ENCODE results near the gene ADA. TPM values are rescaled to one million over a fixed set of nuclear protein-coding genes. Genes with fewer than 3 reads are reported as not detected.
"Not testable (repeated sequence)": the region's sequence is repeated elsewhere in the genome, so short reads cannot be mapped to it uniquely, and the experiment has no call there.

The ADA gene
- total RNA-seq, 1 experiment from 2014 or later: 5.1 TPM

GRCh38 chr20:44678990-44679611, 27.6 kb upstream of the ADA start:
- no peak overlapping the region for H3K27ac Mint-ChIP-seq (ENCODE audit: low read depth, unreplicated experiment)
- POLR2A ChIA-PET: no interaction called here

GRCh38 chr20:44678242-44678641, 26.7 kb upstream of the ADA start:
- CTCF ChIA-PET: interaction anchor here (0.7 to 1.3 kb wide), 4 partner anchors 55 to 205 kb away, joined by 3 to 8 read pairs (median 6); no protein-coding TSS in a partner anchor
- no peaks in the 10 kb centered on the region for H3K27me3 Mint-ChIP-seq (ENCODE audit: insufficient read depth, unreplicated experiment)
- H3K4me3 Mint-ChIP-seq (ENCODE audit: unreplicated experiment): no peak overlapping the region
- no peaks in the 10 kb centered on the region for H3K9me3 Mint-ChIP-seq (ENCODE audit: unreplicated experiment)
- peak overlapping the region; percentile 43 for H3K27ac Mint-ChIP-seq (ENCODE audit: low read depth, unreplicated experiment)
- peaks cover 4% of the 10 kb centered on the region for H3K4me1 Mint-ChIP-seq (ENCODE audit: insufficient read depth, unreplicated experiment)
- H3K36me3 Mint-ChIP-seq (ENCODE audit: insufficient read depth, unreplicated experiment): no peaks in the 10 kb centered on the region
- TF ChIP-seq CTCF (IDR thresholded peaks at IDR 0.05; ENCODE audit: unreplicated experiment): no peak
- no TSS peak for BruUV-seq (replicated peaks)
- DNase-seq (ENCODE audit: unreplicated experiment): no peak
- intact Hi-C loops (cut with micrococcal nuclease): no loop called here
- POLR2A ChIA-PET: interaction anchor here (0.7 kb wide), 1 partner anchor 71 kb away, joined by 3 read pairs; no protein-coding TSS in a partner anchor

More at GRCh38 chr20:44678990-44679611, 27.6 kb upstream of the ADA start:
- H3K4me1 Mint-ChIP-seq (ENCODE audit: insufficient read depth, unreplicated experiment): peaks cover 7% of the 10 kb centered on the region
- H3K9me3 Mint-ChIP-seq (ENCODE audit: unreplicated experiment): no peaks in the 10 kb centered on the region
- no peak overlapping the region for H3K4me3 Mint-ChIP-seq (ENCODE audit: unreplicated experiment)
- intact Hi-C loops (cut with micrococcal nuclease): no loop called here
- no peaks in the 10 kb centered on the region for H3K27me3 Mint-ChIP-seq (ENCODE audit: insufficient read depth, unreplicated experiment)
- no TSS peak for BruUV-seq (replicated peaks)
- TF ChIP-seq CTCF (IDR thresholded peaks at IDR 0.05; ENCODE audit: unreplicated experiment): no peak
- CTCF ChIA-PET: interaction anchor here (0.6 to 1.3 kb wide), 5 partner anchors 41 to 465 kb away, joined by 3 to 8 read pairs (median 3); no protein-coding TSS in a partner anchor
- no peak for DNase-seq (ENCODE audit: unreplicated experiment)
- H3K36me3 Mint-ChIP-seq (ENCODE audit: insufficient read depth, unreplicated experiment): no peaks in the 10 kb centered on the region

GRCh38 chr20:44672318-44672902, 20.9 kb upstream of the ADA start:
- POLR2A ChIA-PET; H3K4me3 Mint-ChIP-seq (ENCODE audit: unreplicated experiment); H3K9me3 Mint-ChIP-seq (ENCODE audit: unreplicated experiment); DNase-seq (ENCODE audit: unreplicated experiment); H3K27ac Mint-ChIP-seq (ENCODE audit: low read depth, unreplicated experiment); H3K36me3 Mint-ChIP-seq (ENCODE audit: insufficient read depth, unreplicated experiment); BruUV-seq (replicated peaks); H3K27me3 Mint-ChIP-seq (ENCODE audit: insufficient read depth, unreplicated experiment); intact Hi-C loops (cut with micrococcal nuclease): not testable (repeated sequence)
- peaks cover 11% of the 10 kb centered on the region for H3K4me1 Mint-ChIP-seq (ENCODE audit: insufficient read depth, unreplicated experiment)
- CTCF ChIA-PET: interaction anchor here (0.7 to 3.5 kb wide), 4 partner anchors 11 to 178 kb away, joined by 3 to 18 read pairs (median 3); no protein-coding TSS in a partner anchor

GRCh38 chr20:44671541-44671940, 20.0 kb upstream of the ADA start:
- CTCF ChIA-PET: interaction anchor here (0.5 to 3.5 kb wide), 4 partner anchors 12 to 169 kb away, joined by 3 to 18 read pairs (median 3); no protein-coding TSS in a partner anchor
- intact Hi-C loops (cut with micrococcal nuclease); POLR2A ChIA-PET; H3K27ac Mint-ChIP-seq (ENCODE audit: low read depth, unreplicated experiment); H3K9me3 Mint-ChIP-seq (ENCODE audit: unreplicated experiment); H3K4me3 Mint-ChIP-seq (ENCODE audit: unreplicated experiment); BruUV-seq (replicated peaks); H3K27me3 Mint-ChIP-seq (ENCODE audit: insufficient read depth, unreplicated experiment); H3K36me3 Mint-ChIP-seq (ENCODE audit: insufficient read depth, unreplicated experiment); DNase-seq (ENCODE audit: unreplicated experiment): not testable (repeated sequence)
- H3K4me1 Mint-ChIP-seq (ENCODE audit: insufficient read depth, unreplicated experiment): peaks cover 11% of the 10 kb centered on the region

- H3K9me3 Mint-ChIP-seq (ENCODE audit: unreplicated experiment); H3K36me3 Mint-ChIP-seq (ENCODE audit: insufficient read depth, unreplicated experiment); POLR2A ChIA-PET; H3K4me3 Mint-ChIP-seq (ENCODE audit: unreplicated experiment); BruUV-seq (replicated peaks); H3K27me3 Mint-ChIP-seq (ENCODE audit: insufficient read depth, unreplicated experiment); CTCF ChIA-PET; H3K27ac Mint-ChIP-seq (ENCODE audit: low read depth, unreplicated experiment); DNase-seq (ENCODE audit: unreplicated experiment); intact Hi-C loops (cut with micrococcal nuclease): not testable (repeated sequence)
- H3K4me1 Mint-ChIP-seq (ENCODE audit: insufficient read depth, unreplicated experiment): peaks cover 11% of the 10 kb centered on the region
These were observed 19.4 kb upstream of the ADA start for GRCh38 chr20:44670851-44671250.

All from MCF 10A (cell line).